BJ (cell line): Measurements from ENCODE around the gene MTHFD1L. TPM values are rescaled to one million over a fixed set of nuclear protein-coding genes. Genes with fewer than 3 reads are reported as not detected.

Experiments used
- CTCF ChIA-PET: fragments of 350-600 bp; formaldehyde crosslinking; extraction: SDS; loops from one replicate; lab custom pipeline; 2021; ENCODE audit warnings: antibody characterized with exemption, inconsistent platforms; lab: Yijun Ruan, JAX
- POLR2A ChIA-PET: fragments of 300-600 bp; sonication (Branson Sonifier 250); formaldehyde crosslinking; extraction: SDS; loops from one replicate; lab custom pipeline; 2021; ENCODE audit warnings: antibody characterized with exemption; lab: Charles Lee
- DNase-seq: peaks from one replicate; pipeline ENCODE4 v3.0.0-alpha.2; 2011; ENCODE audit warnings: low read depth
- H3K27me3 ChIP-seq: 2 replicates; pipeline ENCODE4 v1.6.0; 2011; ENCODE audit warnings: low read length; ENCODE audit not compliant: control insufficient read depth, insufficient read depth
- H3K36me3 ChIP-seq: 2 replicates; pipeline ENCODE4 v1.5.1; 2011; ENCODE audit warnings: low read length; ENCODE audit not compliant: control insufficient read depth, insufficient read depth
- H3K4me3 ChIP-seq: 2 replicates; pipeline ENCODE4 v1.5.1; 2011; ENCODE audit warnings: low read depth, mild to moderate bottlenecking, control low read depth, low read length
- CTCF ChIP-seq: IDR thresholded peaks from 2 replicates; pipeline ENCODE4 v1.5.1; 2011; ENCODE audit warnings: low read depth, mild to moderate bottlenecking, control low read depth, inconsistent platforms, low read length, moderate library complexity; ENCODE audit not compliant: insufficient read depth
- polyA plus RNA-seq: library from polyadenylated mRNA; depleted of rRNA; stranded (reverse); fragments of >200 nt; gene quantifications from 2 replicates; pipeline ENCODE4 v1.2.3, GENCODE V29; 2011

The MTHFD1L gene
- polyA plus RNA-seq, 1 experiment = 58.9 TPM

DNA sequence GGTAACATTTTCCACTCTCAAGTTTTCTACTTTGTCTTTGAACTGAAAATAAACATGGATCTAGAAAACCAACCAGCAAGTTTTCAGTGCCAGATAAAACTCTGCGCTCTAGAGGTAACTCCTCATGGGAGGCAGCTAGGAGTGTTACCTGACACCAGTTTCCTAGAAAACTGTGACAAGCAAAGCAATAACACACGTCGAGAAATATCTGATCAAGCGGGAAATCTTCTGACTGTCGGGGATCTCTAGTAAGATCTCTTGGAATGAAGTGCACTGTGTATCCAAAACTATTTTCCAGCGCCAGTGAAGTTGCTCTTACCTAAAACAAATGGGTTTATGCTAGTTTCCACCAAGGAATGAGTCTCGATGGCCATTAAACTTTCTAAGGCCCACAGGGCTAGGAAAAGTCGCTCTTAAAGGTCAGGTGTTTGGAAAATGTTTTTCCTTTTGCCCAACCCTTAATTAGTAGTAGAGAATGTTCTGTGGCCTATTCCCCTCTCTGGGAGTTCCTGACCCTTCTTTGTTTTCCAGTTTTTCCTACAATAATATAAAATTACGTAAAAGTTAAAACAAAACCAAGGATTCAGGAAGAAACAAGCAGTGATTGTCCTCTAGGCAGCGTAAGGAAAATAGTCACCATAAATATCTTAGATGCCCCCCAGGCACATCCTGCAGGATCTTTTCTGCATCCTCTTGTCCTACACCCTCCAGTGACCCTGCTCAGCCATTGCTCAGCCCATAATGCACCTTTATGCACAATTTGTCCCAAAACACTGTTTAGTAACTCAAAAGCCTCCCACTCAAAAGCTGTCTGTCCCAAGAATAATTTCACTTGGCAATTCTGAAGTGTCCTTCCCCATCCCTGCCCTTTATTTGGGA lies 236.6 kb downstream of the MTHFD1L start:
- Histone ChIP-seq H3K27me3 (no peaks in the 10 kb centered on the region), H3K36me3 (peaks cover 5% of the 10 kb centered on the region; the same call in 1 of the 2 replicates), H3K4me3 (no peak overlapping the region)
- CTCF ChIA-PET = interaction anchor here (1.7 kb wide), 1 partner anchor 222 kb away, joined by 5 read pairs; no protein-coding TSS in a partner anchor
- POLR2A ChIA-PET = no interaction called here
- DNase-seq = no peak
- no peak for TF ChIP-seq CTCF

DNA sequence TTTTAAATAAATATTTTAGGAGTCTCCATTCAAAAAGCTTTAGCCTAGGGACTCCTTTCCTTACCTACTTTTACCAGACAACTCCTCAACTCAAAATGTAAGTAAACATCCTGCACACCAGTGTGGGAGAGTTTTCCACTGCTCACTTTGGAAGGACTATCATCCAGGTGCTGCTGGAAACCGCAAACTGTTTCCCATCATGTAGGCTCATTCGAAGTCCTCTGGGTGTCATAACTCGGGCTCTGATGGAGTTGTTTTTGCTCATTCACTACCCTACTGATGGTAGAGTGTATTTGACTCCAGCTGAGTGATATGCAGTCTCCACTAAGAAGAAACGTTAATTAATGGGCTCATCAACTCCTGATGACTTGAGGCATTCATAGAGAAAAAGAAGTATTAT lies 237.8 kb downstream of the MTHFD1L start:
- Histone ChIP-seq H3K27me3 (no peaks in the 10 kb centered on the region), H3K4me3 (no peak overlapping the region), H3K36me3 (peaks cover 5% of the 10 kb centered on the region; the same call in 1 of the 2 replicates)
- ChIA-PET POLR2A (no interaction called here), CTCF (interaction anchor here (0.6 kb wide), 1 partner anchor 94 kb away, joined by 4 read pairs; no protein-coding TSS in a partner anchor)
- no peak for DNase-seq
- TF ChIP-seq CTCF = no peak

DNA sequence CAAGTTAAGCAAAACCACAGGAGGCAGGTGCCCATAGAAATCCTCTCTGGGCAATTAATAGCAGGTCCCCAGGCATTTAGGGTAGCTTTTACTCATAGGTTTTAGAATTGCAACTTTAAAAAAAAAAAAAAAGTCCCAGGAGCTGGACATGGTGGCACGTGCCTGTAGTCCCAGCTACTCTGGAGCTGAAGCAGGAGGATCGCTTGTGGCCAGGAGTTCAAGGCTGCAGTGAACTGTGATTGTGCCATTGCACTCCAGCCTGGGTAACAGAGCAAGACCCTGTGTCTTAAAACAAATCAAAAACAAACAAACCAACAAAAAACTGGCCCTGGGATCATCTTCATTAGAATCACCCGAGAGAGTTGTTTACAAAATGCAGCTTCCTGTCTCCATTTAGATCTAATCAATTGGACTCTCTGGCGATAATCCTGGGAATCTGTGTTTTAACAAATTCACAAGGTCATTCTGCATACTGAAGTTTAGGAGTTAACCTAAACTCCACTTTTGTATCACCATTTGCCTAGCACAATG lies 242.5 kb downstream of the MTHFD1L start:
- no peak for DNase-seq
- ChIA-PET POLR2A (no interaction called here), CTCF (no interaction called here)
- no peaks in the 10 kb centered on the region for H3K27me3 ChIP-seq
- H3K4me3 ChIP-seq = no peak overlapping the region
- TF ChIP-seq CTCF = no peak
- no peaks in the 10 kb centered on the region for H3K36me3 ChIP-seq

DNA sequence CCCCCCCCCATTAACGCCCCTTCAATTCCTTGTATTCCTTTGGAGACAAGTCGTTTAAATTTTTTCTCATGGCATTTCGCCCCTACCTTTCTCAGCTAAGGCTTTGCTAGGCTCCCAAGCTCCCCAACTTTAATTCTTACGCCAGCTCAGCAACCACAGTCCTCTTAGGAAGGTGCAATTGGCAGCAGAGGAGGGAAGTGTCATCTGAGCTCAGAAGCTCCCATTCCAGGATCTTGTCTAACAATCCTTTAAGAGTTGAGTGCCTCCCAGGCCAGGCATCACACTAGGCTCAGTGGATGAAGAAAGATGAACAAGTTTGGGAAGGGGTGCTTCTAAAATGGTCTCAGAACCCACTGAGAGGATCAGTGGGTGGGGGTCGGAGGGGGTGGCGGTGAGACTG lies 243.0 kb downstream of the MTHFD1L start:
- DNase-seq = no peak
- H3K27me3 ChIP-seq = no peaks in the 10 kb centered on the region
- ChIA-PET POLR2A (no interaction called here), CTCF (interaction anchor here (0.7 kb wide), 1 partner anchor 211 kb away, joined by 3 read pairs; no protein-coding TSS in a partner anchor)
- no peak overlapping the region for H3K4me3 ChIP-seq
- TF ChIP-seq CTCF = no peak
- no peaks in the 10 kb centered on the region for H3K36me3 ChIP-seq

DNA sequence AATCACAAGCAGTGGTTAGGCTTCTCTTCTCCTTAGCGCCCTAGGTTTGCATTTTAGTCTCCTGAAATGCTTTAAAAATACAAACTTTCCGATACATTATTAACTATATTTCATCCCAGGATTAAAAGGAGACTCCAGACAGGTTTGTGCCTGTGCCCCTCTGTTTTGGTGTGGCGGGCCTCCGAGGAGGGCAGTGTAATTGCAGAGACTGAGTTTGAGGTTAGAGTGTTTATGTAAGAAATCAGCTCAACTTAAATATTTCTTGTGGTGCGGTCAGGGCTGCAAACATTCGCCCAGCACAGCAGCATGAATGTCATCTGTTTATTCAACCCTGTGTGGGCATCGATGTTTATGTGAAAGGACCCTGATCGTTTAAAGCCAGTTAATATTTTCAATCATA lies 243.9 kb downstream of the MTHFD1L start:
- POLR2A ChIA-PET = no interaction called here
- DNase-seq = no peak
- no peak overlapping the region for H3K4me3 ChIP-seq

More for the DNA sequence above, 243.9 kb downstream of the MTHFD1L start:
- Histone ChIP-seq H3K36me3 (no peaks in the 10 kb centered on the region), H3K27me3 (no peaks in the 10 kb centered on the region)
- no peak for TF ChIP-seq CTCF
- CTCF ChIA-PET = interaction anchor here (0.9 kb wide), 1 partner anchor 13 kb away, joined by 3 read pairs; no protein-coding TSS in a partner anchor
